H9 (cell line): Measurements from ENCODE around the gene MAP7D3. TPM values are rescaled to one million over a fixed set of nuclear protein-coding genes. Genes with fewer than 3 reads are reported as not detected.

Source experiments
- DNase-seq: peaks from one replicate; pipeline ENCODE4 v3.0.0-alpha.2; 2017
- H2AFZ ChIP-seq: one replicate; pipeline ENCODE4 v1.6.1; 2013; ENCODE audit warnings: mild to moderate bottlenecking, low read length, control low read depth, moderate library complexity
- H2AK5ac ChIP-seq: 2 replicates; pipeline ENCODE4 v1.6.1; 2013; ENCODE audit warnings: low read length, control low read depth, mixed read lengths; ENCODE audit not compliant: insufficient read length
- H2BK120ac ChIP-seq: one replicate; pipeline ENCODE4 v1.6.1; 2013; ENCODE audit warnings: low read depth, mild to moderate bottlenecking, low read length, control low read depth, inconsistent platforms; ENCODE audit not compliant: poor library complexity, severe bottlenecking
- H2BK12ac ChIP-seq: 2 replicates; pipeline ENCODE4 v1.6.1; 2013; ENCODE audit warnings: low read length, control low read depth, mixed read lengths, low read depth; ENCODE audit not compliant: insufficient read length
- H2BK15ac ChIP-seq: 2 replicates; pipeline ENCODE4 v1.6.1; 2013; ENCODE audit warnings: low read depth, low read length, control low read depth
- H2BK20ac ChIP-seq: one replicate; pipeline ENCODE4 v1.6.1; 2013; ENCODE audit warnings: low read depth, mild to moderate bottlenecking, low read length, control low read depth, inconsistent platforms; ENCODE audit not compliant: poor library complexity, severe bottlenecking
- H2BK5ac ChIP-seq: 2 replicates; pipeline ENCODE4 v1.6.1; 2013; ENCODE audit warnings: low read length, control low read depth, mixed read lengths; ENCODE audit not compliant: insufficient read length
- H3K14ac ChIP-seq: 2 replicates; pipeline ENCODE4 v1.6.1; 2013; ENCODE audit warnings: low read length, control low read depth; ENCODE audit not compliant: insufficient read depth
- H3K18ac ChIP-seq: 2 replicates; pipeline ENCODE4 v1.6.1; 2013; ENCODE audit warnings: low read depth, mild to moderate bottlenecking, mixed read lengths, low read length, control low read depth; ENCODE audit not compliant: insufficient read length
- H3K23ac ChIP-seq: 2 replicates; pipeline ENCODE4 v1.6.1; 2013; ENCODE audit warnings: low read length, control low read depth, mixed read lengths, low read depth; ENCODE audit not compliant: insufficient read length
- H3K23me2 ChIP-seq: 2 replicates; pipeline ENCODE4 v1.6.1; 2013; ENCODE audit warnings: low read depth, mild to moderate bottlenecking, mixed read lengths, low read length, control low read depth; ENCODE audit not compliant: insufficient read length, poor library complexity, severe bottlenecking
- H3K27ac ChIP-seq: 2 replicates; pipeline ENCODE4 v1.5.1; 2013; ENCODE audit warnings: low read length, control low read depth, mixed read lengths, low read depth; ENCODE audit not compliant: insufficient read length
- H3K27me3 ChIP-seq: 2 replicates; pipeline ENCODE4 v1.6.1; 2013; ENCODE audit warnings: low read length, control low read depth, inconsistent platforms; ENCODE audit not compliant: insufficient read depth
- H3K4ac ChIP-seq: 2 replicates; pipeline ENCODE4 v1.6.1; 2013; ENCODE audit warnings: low read depth, mild to moderate bottlenecking, control low read depth, inconsistent platforms, low read length, moderate library complexity
- H3K4me1 ChIP-seq: 2 replicates; pipeline ENCODE4 v1.6.1; 2013; ENCODE audit warnings: low read length, control low read depth, inconsistent platforms; ENCODE audit not compliant: insufficient read depth
- H3K4me2 ChIP-seq: 2 replicates; pipeline ENCODE4 v1.6.1; 2013; ENCODE audit warnings: low read length, control low read depth, mixed read lengths; ENCODE audit not compliant: insufficient read length, insufficient read depth
- H3K56ac ChIP-seq: 2 replicates; pipeline ENCODE4 v1.6.1; 2013; ENCODE audit warnings: low read depth, mild to moderate bottlenecking, mixed read lengths, low read length, control low read depth; ENCODE audit not compliant: insufficient read length
- H3K79me1 ChIP-seq: 2 replicates; pipeline ENCODE4 v1.6.1; 2013; ENCODE audit warnings: low read depth, mild to moderate bottlenecking, moderate library complexity, low read length, control low read depth, inconsistent platforms; ENCODE audit not compliant: insufficient read depth, poor library complexity, severe bottlenecking
- H3K79me2 ChIP-seq: 2 replicates; pipeline ENCODE4 v1.6.1; 2013; ENCODE audit warnings: low read length, control low read depth, inconsistent platforms; ENCODE audit not compliant: insufficient read depth
- H3K9ac ChIP-seq: 2 replicates; pipeline ENCODE4 v1.6.1; 2013; ENCODE audit warnings: low read length, control low read depth, mixed read lengths; ENCODE audit not compliant: insufficient read length; ENCODE audit errors: extremely low read depth
- H3K9me3 ChIP-seq: one replicate; pipeline ENCODE4 v1.6.1; 2013; ENCODE audit warnings: low read depth, low read length, inconsistent platforms; ENCODE audit not compliant: control insufficient read depth
- H3T11ph ChIP-seq: one replicate; pipeline ENCODE4 v1.6.1; 2013; ENCODE audit warnings: mild to moderate bottlenecking, low read length, control low read depth, inconsistent platforms
- H4K20me1 ChIP-seq: one replicate; pipeline ENCODE4 v1.6.1; 2013; ENCODE audit not compliant: control insufficient read depth, insufficient read length, insufficient read depth
- H4K5ac ChIP-seq: 2 replicates; pipeline ENCODE4 v1.6.1; 2013; ENCODE audit warnings: low read depth, mild to moderate bottlenecking, mixed read lengths, low read length, control low read depth; ENCODE audit not compliant: insufficient read length
- H4K8ac ChIP-seq: replicated peaks from 2 replicates; pipeline ENCODE4 v1.6.1; 2013; ENCODE audit warnings: low read length, control low read depth, mixed read lengths, low read depth; ENCODE audit not compliant: insufficient read length
- H4K91ac ChIP-seq: 2 replicates; pipeline ENCODE4 v1.6.1; 2013; ENCODE audit warnings: low read depth, mild to moderate bottlenecking, moderate library complexity, mixed read lengths, low read length, control low read depth; ENCODE audit not compliant: insufficient read length
- H3K27ac Mint-ChIP-seq, 3 experiments: 2 replicates in 2 of 3; 3 replicates in 1 of 3; pipeline ENCODE4 v1.8.0; 2020 to 2021; ENCODE audit warnings: mixed read lengths in 3 of 3, mild to moderate bottlenecking in 1 of 3, moderate library complexity in 1 of 3
- H3K27me3 Mint-ChIP-seq: 2 replicates; pipeline ENCODE4 v1.8.0; 2021; ENCODE audit warnings: low read depth, mild to moderate bottlenecking, moderate library complexity, mixed read lengths
- H3K36me3 Mint-ChIP-seq, 3 experiments: 2 replicates in 2 of 3; 3 replicates in 1 of 3; pipeline ENCODE4 v1.8.0; 2020 to 2021; ENCODE audit warnings: low read depth in 3 of 3, mixed read lengths in 3 of 3; ENCODE audit not compliant: insufficient read depth in 1 of 3
- H3K4me1 Mint-ChIP-seq, 2 experiments: 2 replicates each; pipeline ENCODE4 v1.8.0; 2020; ENCODE audit warnings: mixed read lengths in 2 of 2
- H3K4me3 Mint-ChIP-seq, 2 experiments: 2 replicates in 1 of 2; 3 replicates in 1 of 2; pipeline ENCODE4 v1.8.0; 2020 to 2021; ENCODE audit warnings: mild to moderate bottlenecking in 2 of 2, mixed read lengths in 2 of 2, moderate library complexity in 1 of 2
- H3K9me3 Mint-ChIP-seq, 2 experiments: 2 replicates in 1 of 2; 3 replicates in 1 of 2; pipeline ENCODE4 v1.8.0; 2020; ENCODE audit warnings: mild to moderate bottlenecking in 2 of 2, mixed read lengths in 2 of 2, moderate library complexity in 1 of 2
- WGBS: extraction: QIAGEN DNeasy Blood & Tissue Kit; methylation state at CpG from one replicate; pipeline ENCODE4 v1.1.7; 2013; ENCODE audit warnings: missing lambda C conversion rate, low lambda C conversion rate, mixed read lengths; ENCODE audit not compliant: insufficient read length; ENCODE audit errors: extremely low coverage; 5-methylcytosine and 5-hydroxymethylcytosine counted together
- total RNA-seq: library from RNA; stranded (reverse); gene quantifications from 2 replicates; pipeline ENCODE4 v1.2.1, GENCODE V29; 2021
- TF ChIP-seq, protein P1 (sequence below): fragments of 200-600 bp; sonication (generic); conservative IDR thresholded peaks from 3 replicates; pipeline ENCODE4 v1.8.0; 2021; ENCODE audit warnings: antibody characterized with exemption, mild to moderate bottlenecking

Gene MAP7D3
- total RNA-seq, 1 experiment from 2014 or later, result 15.2 TPM

DNA sequence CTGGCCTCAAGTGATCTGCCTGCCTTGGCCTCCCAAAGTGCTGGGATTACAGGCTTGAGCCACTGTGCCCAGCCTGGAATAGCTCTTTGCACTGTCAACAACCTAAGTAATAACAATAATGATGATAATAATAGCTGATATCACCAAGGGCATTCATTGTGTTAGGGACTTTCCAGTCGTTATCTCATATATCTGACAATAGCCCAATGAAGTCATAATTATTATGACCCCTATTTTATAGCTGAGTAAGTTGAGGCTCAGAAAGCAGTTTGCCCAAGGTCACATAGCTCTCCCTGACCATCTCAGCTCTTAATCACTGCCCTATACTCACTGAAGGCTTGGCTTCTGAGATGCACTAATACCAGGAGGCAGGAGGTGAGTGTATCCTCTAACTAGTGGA lies 18.7 kb upstream of the MAP7D3 start:
- H3K27me3 Mint-ChIP-seq, result peaks cover 15% of the 10 kb centered on the region
- no peak overlapping the region for H4K8ac ChIP-seq
- no peaks in the 10 kb centered on the region for H3K4me1 Mint-ChIP-seq
- H2BK15ac ChIP-seq, result no peak overlapping the region
- H2BK20ac ChIP-seq, result no peak overlapping the region
- H2BK5ac ChIP-seq, result no peak overlapping the region
- H3K27ac Mint-ChIP-seq, result no peak overlapping the region
- no peak overlapping the region for H2BK12ac ChIP-seq
- no peak overlapping the region for H2AK5ac ChIP-seq
- H3K9me3 ChIP-seq, result peaks cover 10% of the 10 kb centered on the region
- H3K27ac ChIP-seq, result no peak overlapping the region
- H3K9me3 Mint-ChIP-seq, result peaks cover 52 to 79% of the 10 kb centered on the region in 2 experiments
- no peaks in the 10 kb centered on the region for H3K79me1 ChIP-seq
- H3K56ac ChIP-seq, result no peak overlapping the region
- H3T11ph ChIP-seq, result no peak overlapping the region
- H4K5ac ChIP-seq, result no peak overlapping the region
- H3K18ac ChIP-seq, result no peak overlapping the region
- H3K14ac ChIP-seq, result no peak overlapping the region
- H3K23ac ChIP-seq, result no peak overlapping the region
- H4K91ac ChIP-seq, result no peak overlapping the region
- no peak overlapping the region for H3K4me2 ChIP-seq
- H3K9ac ChIP-seq, result no peak overlapping the region
- no CpG with 5 or more reads among the region's 1 CpG for WGBS
- no peaks in the 10 kb centered on the region for H3K23me2 ChIP-seq
- H3K27me3 ChIP-seq, result no peaks in the 10 kb centered on the region
- TF ChIP-seq, protein P1, sequence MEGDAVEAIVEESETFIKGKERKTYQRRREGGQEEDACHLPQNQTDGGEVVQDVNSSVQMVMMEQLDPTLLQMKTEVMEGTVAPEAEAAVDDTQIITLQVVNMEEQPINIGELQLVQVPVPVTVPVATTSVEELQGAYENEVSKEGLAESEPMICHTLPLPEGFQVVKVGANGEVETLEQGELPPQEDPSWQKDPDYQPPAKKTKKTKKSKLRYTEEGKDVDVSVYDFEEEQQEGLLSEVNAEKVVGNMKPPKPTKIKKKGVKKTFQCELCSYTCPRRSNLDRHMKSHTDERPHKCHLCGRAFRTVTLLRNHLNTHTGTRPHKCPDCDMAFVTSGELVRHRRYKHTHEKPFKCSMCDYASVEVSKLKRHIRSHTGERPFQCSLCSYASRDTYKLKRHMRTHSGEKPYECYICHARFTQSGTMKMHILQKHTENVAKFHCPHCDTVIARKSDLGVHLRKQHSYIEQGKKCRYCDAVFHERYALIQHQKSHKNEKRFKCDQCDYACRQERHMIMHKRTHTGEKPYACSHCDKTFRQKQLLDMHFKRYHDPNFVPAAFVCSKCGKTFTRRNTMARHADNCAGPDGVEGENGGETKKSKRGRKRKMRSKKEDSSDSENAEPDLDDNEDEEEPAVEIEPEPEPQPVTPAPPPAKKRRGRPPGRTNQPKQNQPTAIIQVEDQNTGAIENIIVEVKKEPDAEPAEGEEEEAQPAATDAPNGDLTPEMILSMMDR, result no peak
- H3K4ac ChIP-seq, result no peak overlapping the region
- H3K4me3 Mint-ChIP-seq, result no peak overlapping the region
- peaks cover 0 to 4% (median 2%) of the 10 kb centered on the region in 3 experiments; a peak in 1 of 7 replicates for H3K36me3 Mint-ChIP-seq
- no peaks in the 10 kb centered on the region for H4K20me1 ChIP-seq
- no peaks in the 10 kb centered on the region for H3K4me1 ChIP-seq
- H3K79me2 ChIP-seq, result no peaks in the 10 kb centered on the region
- DNase-seq, result no peak
- no peak overlapping the region for H2BK120ac ChIP-seq
- H2AFZ ChIP-seq, result no peak overlapping the region
